GM18870 (cell line): ENCODE data around the gene KLHL42.

ENCODE experiments used
- ATAC-seq: cut with Tn5 transposase; IDR thresholded peaks from one replicate; pipeline ENCODE4 v1.9.1; 2021; ENCODE audit warnings: moderate library complexity; ENCODE audit not compliant: unreplicated experiment

KLHL42 gene

GRCh38 chr12:27852117-27852516 is 72.1 kb downstream of the KLHL42 start:
- no peak for ATAC-seq
